Transverse colon (tissue), 4 donors: ENCODE measurements around the gene MT1A.

Experiments
- CTCF ChIP-seq, 5 experiments: fragments of 200-600 bp in 3 of 5; fragments of 450-650 bp in 2 of 5; sonication (generic) in 3 of 5; IDR thresholded peaks; 1 replicate in 2 of 5; 2 replicates in 3 of 5; pipeline ENCODE4 v1.5.1; 2016 to 2017; ENCODE audit warnings: antibody characterized with exemption in 5 of 5, inconsistent platforms in 3 of 5, mild to moderate bottlenecking in 2 of 5, moderate library complexity in 1 of 5
- POLR2A ChIP-seq: fragments of 450-650 bp; IDR thresholded peaks from one replicate; pipeline ENCODE4 v1.6.1; 2016; ENCODE audit warnings: antibody characterized with exemption, mild to moderate bottlenecking, moderate library complexity
- POLR2AphosphoS5 ChIP-seq, 3 donors: sonication (generic); formaldehyde crosslinking; IDR thresholded peaks; one replicate each; pipeline ENCODE4 v1.6.1; 2016; ENCODE audit warnings: antibody characterized with exemption in 3 of 3

DNA sequence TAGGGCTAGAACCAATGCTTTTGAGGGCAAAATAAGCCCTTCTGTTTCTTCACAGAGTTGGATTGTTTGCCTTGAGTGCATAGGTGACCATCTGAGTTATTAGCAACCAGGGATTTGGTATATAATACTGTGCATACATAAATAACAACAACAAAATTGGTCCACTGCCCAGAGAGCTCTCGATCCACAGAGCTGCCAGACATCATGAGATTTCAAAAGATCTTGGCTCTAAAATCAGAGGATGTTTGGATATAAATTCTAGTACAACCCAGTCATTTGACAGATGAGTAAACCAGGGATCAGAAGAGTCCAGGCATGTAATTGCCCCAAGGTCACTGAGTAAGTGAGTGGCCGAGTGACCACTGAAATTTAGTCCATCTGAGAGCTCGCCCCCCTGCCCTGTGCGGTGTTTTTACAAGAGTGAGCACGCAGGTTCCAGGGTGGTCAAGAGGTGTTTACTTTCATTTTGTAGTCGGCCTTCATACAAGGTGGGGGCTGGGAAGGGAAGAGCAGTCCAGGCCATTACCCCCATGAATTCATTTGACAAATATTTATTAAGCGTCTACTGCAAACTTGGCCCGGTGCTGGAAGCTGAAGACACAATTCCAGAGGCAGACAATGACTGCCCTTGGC lies 31.9 kb upstream of the MT1A start:
- no peak for TF ChIP-seq POLR2A
- no peak for TF ChIP-seq CTCF (IDR thresholded peaks at IDR 0.05)
- peak in 1 of 3 donors; percentile 51 for TF ChIP-seq POLR2AphosphoS5 (IDR thresholded peaks at IDR 0.05)
